ENCODE measurements around the gene FBXO15.

Gene FBXO15

DNA sequence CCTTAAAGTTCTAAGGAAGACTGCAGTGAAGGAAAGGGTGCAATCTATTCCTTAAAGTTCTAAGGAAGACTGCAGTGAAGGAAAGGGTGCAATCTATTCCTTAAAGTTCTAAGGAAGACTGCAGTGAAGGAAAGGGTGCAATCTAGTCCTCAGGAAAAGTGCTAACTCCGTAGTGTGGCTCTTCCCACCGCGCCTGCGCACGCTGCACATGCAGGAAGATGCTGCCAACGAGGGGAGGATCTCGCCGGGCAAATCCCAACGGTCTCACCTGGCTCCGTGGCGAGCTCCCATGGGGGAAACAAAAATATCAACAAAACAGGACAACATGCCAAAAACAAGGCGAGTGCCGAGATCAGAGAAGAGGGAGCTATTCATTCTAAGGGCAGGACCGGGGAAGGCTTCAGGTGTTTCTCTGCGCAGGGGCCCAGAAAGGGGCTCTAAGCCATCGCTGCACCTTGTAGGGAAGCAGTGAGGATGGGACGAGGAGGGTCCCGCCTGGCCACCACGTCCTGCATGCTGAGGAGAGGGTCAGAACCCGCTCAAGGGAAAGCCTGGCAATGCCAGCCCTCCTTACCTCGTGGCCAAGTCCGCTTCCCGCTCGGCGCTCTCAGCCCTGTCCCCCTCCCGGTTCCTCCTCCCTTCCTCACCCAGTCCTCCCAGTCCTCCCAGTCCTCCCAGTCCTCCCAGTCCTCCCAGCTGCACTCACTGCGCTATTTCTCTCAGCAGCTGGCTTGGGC lies 25.2 kb upstream of the FBXO15 start:
- TF ChIP-seq, protein P1, sequence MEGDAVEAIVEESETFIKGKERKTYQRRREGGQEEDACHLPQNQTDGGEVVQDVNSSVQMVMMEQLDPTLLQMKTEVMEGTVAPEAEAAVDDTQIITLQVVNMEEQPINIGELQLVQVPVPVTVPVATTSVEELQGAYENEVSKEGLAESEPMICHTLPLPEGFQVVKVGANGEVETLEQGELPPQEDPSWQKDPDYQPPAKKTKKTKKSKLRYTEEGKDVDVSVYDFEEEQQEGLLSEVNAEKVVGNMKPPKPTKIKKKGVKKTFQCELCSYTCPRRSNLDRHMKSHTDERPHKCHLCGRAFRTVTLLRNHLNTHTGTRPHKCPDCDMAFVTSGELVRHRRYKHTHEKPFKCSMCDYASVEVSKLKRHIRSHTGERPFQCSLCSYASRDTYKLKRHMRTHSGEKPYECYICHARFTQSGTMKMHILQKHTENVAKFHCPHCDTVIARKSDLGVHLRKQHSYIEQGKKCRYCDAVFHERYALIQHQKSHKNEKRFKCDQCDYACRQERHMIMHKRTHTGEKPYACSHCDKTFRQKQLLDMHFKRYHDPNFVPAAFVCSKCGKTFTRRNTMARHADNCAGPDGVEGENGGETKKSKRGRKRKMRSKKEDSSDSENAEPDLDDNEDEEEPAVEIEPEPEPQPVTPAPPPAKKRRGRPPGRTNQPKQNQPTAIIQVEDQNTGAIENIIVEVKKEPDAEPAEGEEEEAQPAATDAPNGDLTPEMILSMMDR (conservative IDR thresholded peaks at IDR 0.05) = no peak
- H3K27ac ChIP-seq = no peak overlapping the region

DNA sequence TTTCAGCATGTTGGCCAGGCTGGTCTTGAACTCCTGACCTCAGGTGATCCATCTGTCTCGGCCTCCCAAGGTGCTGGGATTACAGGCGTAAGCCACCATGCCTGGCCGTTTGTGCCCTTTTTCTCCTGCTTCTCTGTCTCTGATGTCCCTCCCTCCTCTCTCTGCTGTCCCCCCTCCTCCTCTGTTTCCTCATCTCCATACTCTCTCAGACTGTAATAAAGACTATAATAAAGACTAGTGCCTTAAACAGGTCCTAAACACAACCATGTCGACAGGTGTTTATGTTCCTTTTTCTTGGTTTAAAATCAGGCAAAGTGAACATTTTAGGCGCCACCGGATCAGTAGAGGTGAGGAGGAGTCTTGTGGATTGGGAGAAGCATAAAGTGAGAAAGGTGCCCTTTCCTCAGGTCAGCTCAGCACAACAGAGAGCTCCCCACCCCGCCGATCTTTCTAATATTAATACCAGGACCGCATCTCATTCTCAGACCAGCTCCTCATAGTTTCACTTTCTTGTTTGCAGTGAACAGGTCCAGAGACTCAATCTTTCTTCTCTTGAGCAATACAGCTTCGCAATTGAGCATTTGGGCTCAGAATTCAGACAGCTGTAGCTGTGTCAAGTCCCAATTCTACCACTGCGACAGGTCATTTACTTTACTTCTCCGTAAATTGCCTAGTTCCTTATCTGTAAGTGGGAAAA lies 24.4 kb upstream of the FBXO15 start:
- no peak overlapping the region for H3K27ac ChIP-seq
- TF ChIP-seq, protein P1 (conservative IDR thresholded peaks at IDR 0.05) = no peak
- TF ChIP-seq ZFX (IDR thresholded peaks at IDR 0.05) = no peak

DNA sequence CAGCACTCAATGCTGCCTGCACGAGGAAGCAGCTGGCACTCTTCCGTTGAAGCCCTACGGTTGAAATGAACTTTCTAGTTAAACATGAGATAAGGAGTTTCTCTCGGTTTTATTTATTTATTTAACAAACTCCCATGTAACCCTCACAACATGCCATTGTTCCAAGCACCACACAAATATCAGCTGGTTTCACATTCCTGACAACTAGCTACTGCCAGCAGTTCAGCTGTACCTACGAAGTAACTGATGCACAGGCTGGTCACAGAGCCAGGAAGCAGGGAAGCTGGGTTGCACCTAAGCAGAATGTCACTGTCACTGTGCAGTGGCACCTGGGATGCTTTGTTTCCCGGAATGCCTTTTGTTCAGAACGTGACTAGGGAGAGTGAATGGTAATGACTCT lies 18.8 kb upstream of the FBXO15 start:
- no peak for TF ChIP-seq ZFX (IDR thresholded peaks at IDR 0.05)
- TF ChIP-seq, protein P1 (conservative IDR thresholded peaks at IDR 0.05) = no peak
- H3K27ac ChIP-seq = peak overlapping the region; percentile 19; the same call in 1 of the 2 replicates

DNA sequence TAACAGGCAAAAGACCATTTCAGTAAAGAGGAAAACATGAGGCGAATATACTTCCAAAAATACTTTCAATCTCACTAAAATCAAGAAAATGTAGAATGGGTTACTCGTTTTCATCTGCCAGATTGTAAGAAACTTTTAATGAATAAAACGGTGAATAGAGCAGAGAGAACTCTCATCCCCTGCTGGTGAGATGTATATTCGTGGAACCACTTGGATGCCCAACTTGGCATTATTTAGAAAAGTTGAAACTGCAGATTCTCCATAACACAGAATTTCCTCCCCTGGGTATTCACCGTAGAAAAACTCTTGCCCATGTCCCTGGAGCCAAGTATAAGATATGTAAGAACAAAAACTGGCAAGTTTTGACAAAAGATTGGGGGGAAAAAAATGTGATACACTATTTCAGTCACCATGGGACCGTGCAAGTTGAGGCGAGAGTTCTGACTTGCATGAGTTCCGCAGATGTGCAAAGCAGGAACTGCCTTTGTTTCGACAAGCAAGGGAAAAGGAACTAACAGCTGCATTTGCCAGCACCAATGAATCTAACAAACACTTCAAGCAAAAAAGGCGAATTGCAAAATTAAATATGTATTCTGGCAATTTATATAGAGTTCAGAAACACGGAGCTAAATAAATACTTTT lies 15.5 kb upstream of the FBXO15 start:
- H3K27ac ChIP-seq = no peak overlapping the region
- TF ChIP-seq ZFX (IDR thresholded peaks at IDR 0.05) = no peak
- TF ChIP-seq, protein P1 (conservative IDR thresholded peaks at IDR 0.05) = no peak; the same call in 1 of the 2 replicates

DNA sequence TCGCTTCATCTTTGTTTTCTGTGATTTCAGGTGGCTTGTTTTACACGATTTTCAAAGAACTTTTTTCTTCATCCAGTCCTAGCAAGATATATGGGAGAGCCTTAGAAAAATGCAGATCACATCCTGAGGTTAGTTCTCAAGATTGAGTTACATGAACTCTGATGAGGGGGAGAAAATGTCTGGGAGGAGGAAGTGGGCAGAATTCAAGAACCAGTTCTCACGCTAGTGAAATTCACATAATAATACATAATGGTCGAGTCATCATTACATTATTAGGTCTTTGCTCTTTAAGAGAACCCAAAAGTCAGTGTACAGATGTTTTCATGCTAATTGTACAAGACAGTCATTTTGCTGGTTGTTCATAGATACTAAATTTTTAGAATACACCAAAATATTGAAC lies 7.6 kb upstream of the FBXO15 start:
- no peak for TF ChIP-seq ZFX (IDR thresholded peaks at IDR 0.05)
- TF ChIP-seq, protein P1 (conservative IDR thresholded peaks at IDR 0.05) = no peak
- no peak overlapping the region for H3K27ac ChIP-seq

DNA sequence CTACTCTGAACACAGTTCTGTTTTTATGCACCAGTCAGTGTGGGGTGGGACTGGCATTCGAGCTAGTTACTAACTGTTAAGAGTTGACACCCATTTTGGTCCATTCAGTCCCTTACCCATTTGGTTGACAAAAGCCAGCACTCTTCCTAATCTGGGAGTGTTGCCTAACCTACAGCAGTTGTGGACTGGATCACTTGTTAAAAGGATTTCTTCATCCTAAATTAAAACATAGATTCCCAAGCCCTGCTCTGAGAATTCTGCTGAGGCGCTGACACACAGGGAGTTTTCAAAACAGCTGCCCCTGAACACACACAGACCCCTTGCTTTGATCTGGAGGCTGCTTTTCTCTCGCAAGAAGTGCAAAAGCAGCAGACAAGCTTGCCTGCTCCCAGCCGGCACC lies 7.1 kb upstream of the FBXO15 start:
- no peak for TF ChIP-seq ZFX (IDR thresholded peaks at IDR 0.05)
- TF ChIP-seq, protein P1 (conservative IDR thresholded peaks at IDR 0.05) = no peak
- no peak overlapping the region for H3K27ac ChIP-seq

DNA sequence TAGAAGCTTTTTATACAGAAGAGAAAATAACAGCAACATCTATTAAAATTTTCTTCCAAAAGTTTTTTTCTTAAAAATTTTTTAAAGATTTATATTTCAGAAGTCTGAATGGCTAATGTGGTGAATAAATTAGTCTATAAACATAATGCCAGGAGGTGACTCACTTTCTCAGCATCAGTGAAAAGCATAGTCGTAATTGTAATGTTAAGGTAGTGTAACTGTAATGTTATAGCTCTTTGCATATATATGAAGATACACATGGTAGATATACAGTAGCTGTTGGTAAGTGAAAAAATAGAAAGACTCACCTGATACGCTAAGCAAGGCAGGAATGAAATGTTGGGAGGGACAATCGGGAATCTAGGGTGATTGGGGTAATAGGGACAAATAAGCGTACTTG lies 6.2 kb upstream of the FBXO15 start:
- H3K27ac ChIP-seq = no peak overlapping the region
- no peak for TF ChIP-seq ZFX (IDR thresholded peaks at IDR 0.05)
- TF ChIP-seq, protein P1 (conservative IDR thresholded peaks at IDR 0.05) = no peak
